ENCODE measurements around the gene NKAIN4.

DNA sequence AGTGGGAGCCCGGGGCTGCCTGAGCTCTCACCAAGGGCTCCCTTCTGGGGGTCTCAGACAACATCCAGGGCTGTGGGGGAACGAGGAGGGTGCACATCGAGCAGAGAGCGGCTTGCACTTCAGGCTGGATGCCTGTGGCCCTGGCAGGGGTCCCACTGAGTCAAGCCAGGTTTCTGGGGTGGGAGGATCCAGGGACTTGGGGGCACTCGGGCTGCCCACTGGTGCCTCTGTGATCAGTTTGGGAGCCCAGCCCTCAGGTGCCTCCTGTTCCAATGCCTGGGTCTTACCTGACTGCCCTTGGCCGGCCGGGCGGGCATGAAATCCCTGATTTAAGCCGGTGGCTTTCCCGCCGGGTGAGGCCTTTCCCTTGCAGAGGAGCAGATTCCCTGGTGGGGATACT, 39.2 kb upstream of the NKAIN4 start:
- TF ChIP-seq, protein P1, sequence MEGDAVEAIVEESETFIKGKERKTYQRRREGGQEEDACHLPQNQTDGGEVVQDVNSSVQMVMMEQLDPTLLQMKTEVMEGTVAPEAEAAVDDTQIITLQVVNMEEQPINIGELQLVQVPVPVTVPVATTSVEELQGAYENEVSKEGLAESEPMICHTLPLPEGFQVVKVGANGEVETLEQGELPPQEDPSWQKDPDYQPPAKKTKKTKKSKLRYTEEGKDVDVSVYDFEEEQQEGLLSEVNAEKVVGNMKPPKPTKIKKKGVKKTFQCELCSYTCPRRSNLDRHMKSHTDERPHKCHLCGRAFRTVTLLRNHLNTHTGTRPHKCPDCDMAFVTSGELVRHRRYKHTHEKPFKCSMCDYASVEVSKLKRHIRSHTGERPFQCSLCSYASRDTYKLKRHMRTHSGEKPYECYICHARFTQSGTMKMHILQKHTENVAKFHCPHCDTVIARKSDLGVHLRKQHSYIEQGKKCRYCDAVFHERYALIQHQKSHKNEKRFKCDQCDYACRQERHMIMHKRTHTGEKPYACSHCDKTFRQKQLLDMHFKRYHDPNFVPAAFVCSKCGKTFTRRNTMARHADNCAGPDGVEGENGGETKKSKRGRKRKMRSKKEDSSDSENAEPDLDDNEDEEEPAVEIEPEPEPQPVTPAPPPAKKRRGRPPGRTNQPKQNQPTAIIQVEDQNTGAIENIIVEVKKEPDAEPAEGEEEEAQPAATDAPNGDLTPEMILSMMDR (IDR thresholded peaks at IDR 0.05) = no peak
- TF ChIP-seq POLR2A (IDR thresholded peaks at IDR 0.05) = no peak

Data from breast epithelium (tissue), 3 donors.